Endodermal cell (in vitro differentiated cells): ENCODE data around the gene RIPPLY3. TPM values are rescaled to one million over a fixed set of nuclear protein-coding genes. Genes with fewer than 3 reads are reported as not detected.

Experiments
- DNase-seq: peaks from one replicate; pipeline ENCODE4 v3.0.0-alpha.2; 2017
- H3K27ac ChIP-seq: 2 replicates; pipeline ENCODE4 v1.5.1; 2013; ENCODE audit warnings: mild to moderate bottlenecking, low read depth, low read length, moderate library complexity
- H3K27me3 ChIP-seq: 2 replicates; pipeline ENCODE4 v1.6.1; 2013; ENCODE audit warnings: mild to moderate bottlenecking, low read length, moderate library complexity; ENCODE audit not compliant: insufficient read depth, control insufficient read depth, poor library complexity, severe bottlenecking
- H3K36me3 ChIP-seq: 2 replicates; pipeline ENCODE4 v1.7.0; 2013; ENCODE audit warnings: mild to moderate bottlenecking, low read length, moderate library complexity; ENCODE audit not compliant: control insufficient read depth, insufficient read depth
- H3K4me1 ChIP-seq: one replicate; pipeline ENCODE4 v1.7.0; 2013; ENCODE audit warnings: low read length; ENCODE audit not compliant: control insufficient read depth, insufficient read depth
- H3K4me3 ChIP-seq: 2 replicates; pipeline ENCODE4 v1.5.1; 2013; ENCODE audit warnings: mild to moderate bottlenecking, low read length, moderate library complexity
- H3K9ac ChIP-seq: 2 replicates; pipeline ENCODE4 v1.6.1; 2013; ENCODE audit warnings: mild to moderate bottlenecking, low read length, moderate library complexity; ENCODE audit not compliant: poor library complexity, severe bottlenecking; ENCODE audit errors: extremely low read depth
- H3K9me3 ChIP-seq: 2 replicates; pipeline ENCODE4 v1.6.1; 2013; ENCODE audit warnings: mild to moderate bottlenecking, low read length, moderate library complexity; ENCODE audit not compliant: control insufficient read depth
- H3K27ac Mint-ChIP-seq: 2 replicates; pipeline ENCODE4 v1.8.0; 2020; ENCODE audit warnings: mixed read lengths
- H3K27me3 Mint-ChIP-seq: 2 replicates; pipeline ENCODE4 v1.8.0; 2021; ENCODE audit warnings: mild to moderate bottlenecking, mixed read lengths; ENCODE audit not compliant: insufficient read depth
- H3K36me3 Mint-ChIP-seq: 2 replicates; pipeline ENCODE4 v1.8.0; 2020; ENCODE audit warnings: low read depth, mixed read lengths
- H3K4me1 Mint-ChIP-seq: 2 replicates; pipeline ENCODE4 v1.8.0; 2020; ENCODE audit warnings: mixed read lengths
- H3K4me3 Mint-ChIP-seq: 2 replicates; pipeline ENCODE4 v1.8.0; 2020; ENCODE audit warnings: mild to moderate bottlenecking, moderate library complexity, mixed read lengths
- H3K9me3 Mint-ChIP-seq: 2 replicates; pipeline ENCODE4 v1.8.0; 2020; ENCODE audit warnings: mild to moderate bottlenecking, mixed read lengths
- CTCF ChIP-seq: fragments of 200-600 bp; sonication (generic); conservative IDR thresholded peaks from 2 replicates; pipeline ENCODE4 v1.5.0; 2021; ENCODE audit warnings: antibody characterized with exemption, mild to moderate bottlenecking
- WGBS, 2 experiments: methylation state at CpG; one replicate each; pipeline versions ENCODE4 v1.1.5 to v1.1.7; 2013; ENCODE audit warnings: missing lambda C conversion rate in 2 of 2, mixed read lengths in 1 of 2; ENCODE audit not compliant: insufficient coverage in 1 of 2, insufficient read length in 1 of 2; 5-methylcytosine and 5-hydroxymethylcytosine counted together
- total RNA-seq, 2 donors: library from RNA; stranded (reverse); fragmentation: NEBNext Ultra II Directional in 1 of 2; extraction: Animal tissue kit (Norgen Biotek cat#: 25700) in 1 of 2; gene quantifications; 2 replicates in 1 of 2; 3 replicates in 1 of 2; pipeline ENCODE4 v1.2.1, GENCODE V29; 2021

Gene RIPPLY3
- total RNA-seq, 2 donors from 2014 or later, result 15.6 to 28.0 TPM

GRCh38 chr21:37041706-37042271 lies 35.3 kb downstream of the RIPPLY3 start:
- Mint-ChIP-seq H3K9me3 (no peaks in the 10 kb centered on the region), H3K4me3 (no peak overlapping the region), H3K27ac (peak overlapping the region; percentile 85), H3K4me1 (peaks cover 38% of the 10 kb centered on the region), H3K27me3 (peaks cover 42% of the 10 kb centered on the region), H3K36me3 (no peaks in the 10 kb centered on the region)
- WGBS, 2 experiments, result 68 to 86% methylated on average over 2 to 4 of the region's 4 CpGs
- peak; percentile 75 for DNase-seq
- Histone ChIP-seq H3K9me3 (no peaks in the 10 kb centered on the region), H3K9ac (peak overlapping the region; percentile 64), H3K36me3 (no peaks in the 10 kb centered on the region), H3K27ac (no peak overlapping the region), H3K4me3 (peak overlapping the region; percentile 33), H3K27me3 (no peaks in the 10 kb centered on the region), H3K4me1 (peaks cover 16% of the 10 kb centered on the region)
- no peak for TF ChIP-seq CTCF

- WGBS, 2 experiments, result 96 to 97% methylated on average over 5 to 6 of the region's 6 CpGs
Observed at GRCh38 chr21:37043818-37044217, 37.3 kb downstream of the RIPPLY3 start.

GRCh38 chr21:37044643-37045042 lies 38.1 kb downstream of the RIPPLY3 start:
- 94 to 95% methylated on average over 3 of the region's 3 CpGs for WGBS, 2 experiments
- H3K27ac Mint-ChIP-seq, result no peak overlapping the region
- no peak overlapping the region for H3K9ac ChIP-seq

More at GRCh38 chr21:37043818-37044217, 37.3 kb downstream of the RIPPLY3 start:
- H3K36me3 Mint-ChIP-seq, result no peaks in the 10 kb centered on the region
- H3K27me3 ChIP-seq, result no peaks in the 10 kb centered on the region
- no peak for DNase-seq
- H3K27ac Mint-ChIP-seq, result no peak overlapping the region
- H3K4me3 ChIP-seq, result no peak overlapping the region
- H3K4me3 Mint-ChIP-seq, result no peak overlapping the region
- H3K27me3 Mint-ChIP-seq, result peaks cover 38% of the 10 kb centered on the region
- no peaks in the 10 kb centered on the region for H3K36me3 ChIP-seq
- no peaks in the 10 kb centered on the region for H3K9me3 Mint-ChIP-seq
- H3K4me1 Mint-ChIP-seq, result peaks cover 58% of the 10 kb centered on the region
- H3K9ac ChIP-seq, result no peak overlapping the region
- no peak for TF ChIP-seq CTCF
- H3K4me1 ChIP-seq, result peaks cover 19% of the 10 kb centered on the region
- H3K27ac ChIP-seq, result no peak overlapping the region
- no peaks in the 10 kb centered on the region for H3K9me3 ChIP-seq

More at GRCh38 chr21:37044643-37045042, 38.1 kb downstream of the RIPPLY3 start:
- no peaks in the 10 kb centered on the region for H3K36me3 ChIP-seq
- DNase-seq, result no peak
- H3K4me1 ChIP-seq, result peaks cover 19% of the 10 kb centered on the region
- no peaks in the 10 kb centered on the region for H3K9me3 ChIP-seq
- no peak overlapping the region for H3K27ac ChIP-seq
- peaks cover 7% of the 10 kb centered on the region for H3K9me3 Mint-ChIP-seq
- no peaks in the 10 kb centered on the region for H3K27me3 ChIP-seq
- peaks cover 43% of the 10 kb centered on the region for H3K27me3 Mint-ChIP-seq
- H3K4me3 ChIP-seq, result no peak overlapping the region
- H3K4me1 Mint-ChIP-seq, result peaks cover 57% of the 10 kb centered on the region
- no peaks in the 10 kb centered on the region for H3K36me3 Mint-ChIP-seq
- no peak for TF ChIP-seq CTCF
- no peak overlapping the region for H3K4me3 Mint-ChIP-seq
